Ectodermal cell (in vitro differentiated cells): ENCODE results near the gene SRSF11. TPM values are rescaled to one million over a fixed set of nuclear protein-coding genes. Genes with fewer than 3 reads are reported as not detected.
"Not testable (repeated sequence)": the region's sequence is repeated elsewhere in the genome, so short reads cannot be mapped to it uniquely, and the experiment has no call there.

Experiments used
- H3K27ac ChIP-seq: 2 replicates; pipeline ENCODE4 v1.7.0; 2013; ENCODE audit warnings: mild to moderate bottlenecking, low read depth, low read length; ENCODE audit not compliant: insufficient read depth, poor library complexity, severe bottlenecking
- H3K27me3 ChIP-seq: 2 replicates; pipeline ENCODE4 v1.7.0; 2013; ENCODE audit warnings: mild to moderate bottlenecking, low read length; ENCODE audit not compliant: insufficient read depth, control insufficient read depth, poor library complexity, severe bottlenecking
- H3K36me3 ChIP-seq: one replicate; pipeline ENCODE4 v1.7.0; 2013; ENCODE audit warnings: low read length; ENCODE audit not compliant: control insufficient read depth, insufficient read depth
- H3K4me1 ChIP-seq: one replicate; pipeline ENCODE4 v1.7.0; 2013; ENCODE audit warnings: low read length; ENCODE audit not compliant: control insufficient read depth, insufficient read depth
- H3K4me3 ChIP-seq: 2 replicates; pipeline ENCODE4 v1.7.0; 2013; ENCODE audit warnings: low read depth, low read length, control low read depth; ENCODE audit not compliant: insufficient read depth
- H3K9me3 ChIP-seq: 2 replicates; pipeline ENCODE4 v1.7.0; 2013; ENCODE audit warnings: mild to moderate bottlenecking, low read length, moderate library complexity; ENCODE audit not compliant: control insufficient read depth
- WGBS, 2 experiments: methylation state at CpG; one replicate each; pipeline ENCODE4 v1.1.7; 2013; ENCODE audit warnings: missing lambda C conversion rate in 2 of 2; 5-methylcytosine and 5-hydroxymethylcytosine counted together
- polyA plus RNA-seq, 4 experiments: library from polyadenylated mRNA; stranded (reverse); fragments of 50-300 nt; gene quantifications; one replicate each; pipeline ENCODE4 v1.2.3, GENCODE V29; 2013

The SRSF11 gene, protein sequence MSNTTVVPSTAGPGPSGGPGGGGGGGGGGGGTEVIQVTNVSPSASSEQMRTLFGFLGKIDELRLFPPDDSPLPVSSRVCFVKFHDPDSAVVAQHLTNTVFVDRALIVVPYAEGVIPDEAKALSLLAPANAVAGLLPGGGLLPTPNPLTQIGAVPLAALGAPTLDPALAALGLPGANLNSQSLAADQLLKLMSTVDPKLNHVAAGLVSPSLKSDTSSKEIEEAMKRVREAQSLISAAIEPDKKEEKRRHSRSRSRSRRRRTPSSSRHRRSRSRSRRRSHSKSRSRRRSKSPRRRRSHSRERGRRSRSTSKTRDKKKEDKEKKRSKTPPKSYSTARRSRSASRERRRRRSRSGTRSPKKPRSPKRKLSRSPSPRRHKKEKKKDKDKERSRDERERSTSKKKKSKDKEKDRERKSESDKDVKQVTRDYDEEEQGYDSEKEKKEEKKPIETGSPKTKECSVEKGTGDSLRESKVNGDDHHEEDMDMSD
- 275 TPM for polyA plus RNA-seq (2013, experiment 1 of 4)
- polyA plus RNA-seq (2013, experiment 2 of 4): 274 TPM
- 226 TPM for polyA plus RNA-seq (2013, experiment 3 of 4)
- 261 TPM for polyA plus RNA-seq (2013, experiment 4 of 4)

DNA sequence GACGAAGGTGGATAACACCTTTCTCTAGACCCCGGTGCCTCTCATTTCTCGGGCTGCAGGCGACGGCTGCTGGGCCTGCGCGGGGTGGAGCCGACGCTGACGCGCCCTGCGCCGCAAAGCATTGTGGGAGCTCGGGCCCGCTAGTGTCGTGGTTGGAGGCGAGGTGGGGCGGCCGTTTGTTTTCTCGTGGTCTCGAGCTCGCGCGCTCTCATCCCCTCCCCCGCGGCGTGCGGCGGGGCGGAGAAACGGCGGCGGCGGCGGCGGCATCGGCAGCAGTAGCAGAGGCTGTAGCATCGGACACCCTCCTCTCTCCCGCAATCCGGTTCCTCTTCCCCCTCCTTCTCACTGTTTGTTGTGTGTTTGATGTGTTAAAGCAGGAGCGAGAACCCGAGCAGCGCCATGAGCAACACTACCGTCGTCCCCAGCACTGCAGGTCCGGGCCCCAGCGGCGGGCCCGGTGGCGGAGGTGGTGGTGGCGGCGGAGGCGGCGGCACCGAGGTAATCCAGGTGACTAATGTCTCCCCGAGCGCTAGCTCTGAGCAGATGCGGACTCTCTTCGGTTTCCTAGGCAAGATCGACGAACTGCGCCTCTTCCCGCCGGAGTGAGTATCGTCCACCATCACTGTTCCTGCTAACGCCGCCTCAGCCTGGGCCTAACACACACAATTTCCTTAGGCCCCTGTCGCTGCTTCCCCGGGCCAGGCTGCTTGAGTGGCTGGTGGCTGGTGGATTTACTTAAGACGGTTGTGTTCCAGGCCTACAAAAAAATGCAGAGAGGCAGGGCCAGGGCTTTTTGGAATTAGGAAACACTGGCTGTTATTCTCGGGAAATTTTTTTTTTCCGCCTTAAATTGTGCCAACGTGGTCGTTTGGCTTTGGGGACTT, at the start of gene SRSF11:
SRSF11 (plus strand) TSS at position 143 of the 884 bp plus-strand sequence; CDS start at position 400, 257 bp downstream.
- peak within 1 kb of the TSS; percentile 80 for H3K4me3 ChIP-seq
- 0 to 1% methylated on average over 74 of the region's 74 CpGs for WGBS, 2 experiments
- H3K4me1 ChIP-seq: peaks cover 14% of the 10 kb centered on the region
- peak within 1 kb of the TSS; percentile 97 for H3K27ac ChIP-seq
- no peaks in the 10 kb centered on the region for H3K27me3 ChIP-seq
- H3K9me3 ChIP-seq: no peaks in the 10 kb centered on the region
- peaks cover 5% of the 10 kb centered on the region for H3K36me3 ChIP-seq

DNA sequence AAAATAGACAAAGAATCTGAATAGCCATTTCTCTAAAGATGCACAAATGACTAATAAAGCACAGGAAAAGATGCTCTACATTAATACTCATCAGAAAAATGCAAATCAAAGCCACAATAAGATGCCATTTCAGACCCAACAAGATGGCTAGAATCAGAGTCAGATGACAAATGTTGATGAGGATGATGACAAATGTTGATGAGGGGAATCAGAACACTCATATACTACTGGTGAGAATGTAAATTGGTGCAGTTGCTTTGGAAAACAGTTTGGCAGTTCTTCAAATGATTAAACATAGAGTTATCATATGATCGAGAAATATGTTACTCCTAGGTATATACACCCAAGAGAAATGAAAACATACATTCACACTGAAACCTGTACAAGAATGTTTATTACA, 49.7 kb upstream of the SRSF11 start:
- 100% methylated on average over 1 of the region's 1 CpG; no CpG with 5 or more reads in 1 of the 2 experiments for WGBS, 2 experiments
- H3K4me3 ChIP-seq: no peak overlapping the region
- no peak overlapping the region for H3K27ac ChIP-seq
- no peaks in the 10 kb centered on the region for H3K27me3 ChIP-seq
- H3K4me1 ChIP-seq: no peaks in the 10 kb centered on the region
- no peaks in the 10 kb centered on the region for H3K36me3 ChIP-seq
- H3K9me3 ChIP-seq: no peaks in the 10 kb centered on the region

DNA sequence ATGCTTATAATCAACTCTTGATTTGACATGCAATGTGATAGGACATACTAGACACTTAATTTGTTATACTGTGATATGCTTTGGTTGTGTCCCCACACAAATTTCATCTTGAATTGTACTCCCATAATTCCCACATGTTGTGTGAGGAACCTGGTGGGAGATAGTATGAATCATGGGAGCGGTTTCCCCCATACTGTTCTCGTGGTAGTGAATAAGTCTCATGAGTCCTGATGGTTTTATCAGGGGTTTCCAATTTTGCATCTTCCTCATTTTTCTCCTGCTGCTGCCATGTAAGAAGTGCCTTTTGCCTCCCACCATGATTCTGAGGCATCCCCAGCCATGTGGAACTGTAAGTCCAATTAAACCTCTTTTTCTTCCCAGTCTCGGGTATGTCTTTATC, 36.0 kb upstream of the SRSF11 start:
- not testable (repeated sequence) for H3K9me3 ChIP-seq, H3K4me1 ChIP-seq, H3K36me3 ChIP-seq, H3K4me3 ChIP-seq, H3K27ac ChIP-seq, H3K27me3 ChIP-seq
- 86 to 98% methylated on average over 3 of the region's 3 CpGs for WGBS, 2 experiments

DNA sequence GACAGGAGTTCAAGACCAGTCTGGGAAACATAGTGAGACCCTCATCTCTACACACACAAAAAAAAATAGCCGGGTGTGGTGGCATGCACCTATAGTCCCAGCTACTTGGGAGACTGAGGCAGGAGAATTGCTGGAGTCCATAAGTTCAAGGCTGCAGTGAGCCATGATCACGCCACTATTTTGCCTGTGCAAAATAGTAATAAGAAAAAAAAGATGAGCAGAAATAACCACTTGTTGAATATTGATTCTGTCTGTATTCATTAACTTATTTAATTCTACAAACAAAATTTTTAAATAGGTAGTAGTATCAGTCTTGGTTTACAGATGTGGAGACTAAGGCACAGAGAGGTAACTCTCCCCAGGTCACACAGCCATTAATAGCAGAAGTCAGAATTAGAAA, 32.7 kb upstream of the SRSF11 start:
- H3K9me3 ChIP-seq: no peaks in the 10 kb centered on the region
- no peak overlapping the region for H3K4me3 ChIP-seq
- WGBS, 2 experiments: 88 to 100% methylated on average over 2 of the region's 2 CpGs
- H3K36me3 ChIP-seq: no peaks in the 10 kb centered on the region
- H3K4me1 ChIP-seq: no peaks in the 10 kb centered on the region
- H3K27ac ChIP-seq: no peak overlapping the region
- no peaks in the 10 kb centered on the region for H3K27me3 ChIP-seq

DNA sequence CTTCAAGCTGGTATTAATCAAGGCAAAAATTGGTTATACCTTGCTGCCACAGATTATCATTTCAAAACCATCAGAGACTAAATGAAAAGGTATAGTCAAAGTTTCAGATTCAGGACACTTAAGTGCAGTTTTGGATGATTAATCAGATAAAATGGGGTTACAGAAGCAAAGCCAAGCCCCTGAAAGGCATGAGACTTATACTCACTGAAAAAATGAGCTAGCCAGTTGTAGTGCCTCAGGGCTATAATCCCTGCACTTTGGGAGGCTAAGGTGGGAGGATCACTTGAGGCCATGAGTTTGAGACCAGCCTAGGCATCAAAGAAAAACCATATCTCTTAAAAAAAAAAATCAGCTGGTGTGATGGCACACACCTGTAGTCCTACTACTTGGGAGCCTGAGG, 31.0 kb upstream of the SRSF11 start:
- no peaks in the 10 kb centered on the region for H3K4me1 ChIP-seq
- no peaks in the 10 kb centered on the region for H3K36me3 ChIP-seq
- H3K9me3 ChIP-seq: no peaks in the 10 kb centered on the region
- no peak overlapping the region for H3K27ac ChIP-seq
- H3K27me3 ChIP-seq: no peaks in the 10 kb centered on the region
- H3K4me3 ChIP-seq: no peak overlapping the region

DNA sequence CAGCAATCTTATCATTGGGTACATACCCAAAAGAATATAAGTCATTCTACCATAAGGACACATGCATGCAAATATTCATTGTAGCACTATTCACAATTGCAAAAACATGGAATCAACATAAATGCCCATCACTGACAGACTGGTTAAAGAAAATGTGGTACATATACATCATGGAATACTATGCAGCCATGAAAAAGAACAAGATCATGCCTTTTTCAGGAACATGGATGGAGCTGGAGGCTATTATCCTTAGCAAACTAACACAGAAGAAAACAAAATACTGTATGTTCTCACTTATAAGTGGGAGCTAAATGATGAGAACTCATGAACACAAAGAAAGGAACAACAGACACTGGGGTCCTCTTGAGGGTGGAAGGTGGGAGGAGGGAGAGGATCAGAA, 28.7 kb upstream of the SRSF11 start:
- not testable (repeated sequence) for H3K27ac ChIP-seq, H3K9me3 ChIP-seq, H3K36me3 ChIP-seq, H3K4me1 ChIP-seq, H3K4me3 ChIP-seq, H3K27me3 ChIP-seq

DNA sequence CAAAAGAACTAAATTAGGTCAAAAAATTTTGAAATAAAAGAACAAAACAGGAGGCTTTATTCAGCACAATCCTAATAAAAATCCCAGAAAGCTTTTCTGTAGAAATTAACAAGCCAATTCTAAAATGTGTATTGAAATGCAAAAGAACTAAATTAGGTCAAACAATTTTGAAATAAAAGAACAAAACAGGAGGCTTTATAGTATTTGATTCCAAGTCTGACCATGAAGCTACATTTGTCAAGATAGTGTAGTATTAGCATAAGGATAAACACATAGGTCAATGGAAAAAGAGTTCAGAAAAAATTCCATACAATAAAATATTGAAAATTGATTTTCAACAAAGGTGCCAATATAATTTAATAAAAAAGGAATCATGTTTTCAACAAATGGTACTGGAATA, 26.6 kb upstream of the SRSF11 start:
- H3K9me3 ChIP-seq: no peaks in the 10 kb centered on the region
- no peaks in the 10 kb centered on the region for H3K4me1 ChIP-seq
- H3K27ac ChIP-seq: no peak overlapping the region
- no peaks in the 10 kb centered on the region for H3K27me3 ChIP-seq
- no peak overlapping the region for H3K4me3 ChIP-seq
- no peaks in the 10 kb centered on the region for H3K36me3 ChIP-seq

DNA sequence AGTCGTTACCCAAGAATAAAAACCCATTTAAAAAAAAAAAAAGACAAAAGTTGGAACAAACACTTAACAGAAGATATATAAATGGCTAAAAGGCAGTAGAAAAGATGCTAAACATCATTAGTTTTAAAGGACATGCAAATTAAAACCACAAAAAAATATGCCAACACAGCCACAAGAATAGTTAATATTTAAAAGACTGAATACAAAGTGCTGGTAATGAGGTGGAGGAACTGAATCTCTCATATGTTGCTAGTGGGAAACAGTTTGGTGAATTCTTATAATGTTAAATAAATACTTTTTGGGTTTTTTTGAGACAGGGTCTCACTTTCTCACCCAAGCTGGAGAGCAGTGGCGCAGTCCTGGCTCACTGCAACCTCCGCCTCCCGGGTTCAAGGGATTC, 25.8 kb upstream of the SRSF11 start:
- no peaks in the 10 kb centered on the region for H3K9me3 ChIP-seq
- no peaks in the 10 kb centered on the region for H3K36me3 ChIP-seq
- no peak overlapping the region for H3K27ac ChIP-seq
- no peak overlapping the region for H3K4me3 ChIP-seq
- no peaks in the 10 kb centered on the region for H3K27me3 ChIP-seq
- WGBS, 2 experiments: 94 to 95% methylated on average over 3 of the region's 4 CpGs
- no peaks in the 10 kb centered on the region for H3K4me1 ChIP-seq

DNA sequence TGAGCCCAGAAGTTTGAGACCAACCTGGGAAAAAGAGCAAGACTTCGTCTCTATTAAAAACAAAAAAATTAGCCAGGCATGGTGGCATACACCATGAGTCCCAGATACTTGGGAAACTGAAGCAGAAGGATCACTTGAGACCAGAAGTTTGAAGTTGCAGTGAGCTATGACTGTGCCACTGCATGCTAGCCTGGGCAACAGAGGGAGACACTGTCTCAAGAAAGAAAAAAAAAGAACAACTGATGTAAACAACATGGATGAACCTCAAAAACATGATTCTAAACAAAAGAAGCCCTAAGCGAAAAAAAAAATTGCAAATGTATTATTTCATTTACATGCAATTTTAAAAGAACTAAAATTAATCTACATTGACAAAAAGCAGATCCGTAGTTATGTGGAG, 24.8 kb upstream of the SRSF11 start:
- WGBS, 2 experiments: 84 to 94% methylated on average over 2 of the region's 3 CpGs
- no peaks in the 10 kb centered on the region for H3K36me3 ChIP-seq
- H3K4me1 ChIP-seq: no peaks in the 10 kb centered on the region
- no peak overlapping the region for H3K4me3 ChIP-seq
- H3K27me3 ChIP-seq: no peaks in the 10 kb centered on the region
- no peak overlapping the region for H3K27ac ChIP-seq
- H3K9me3 ChIP-seq: no peaks in the 10 kb centered on the region

DNA sequence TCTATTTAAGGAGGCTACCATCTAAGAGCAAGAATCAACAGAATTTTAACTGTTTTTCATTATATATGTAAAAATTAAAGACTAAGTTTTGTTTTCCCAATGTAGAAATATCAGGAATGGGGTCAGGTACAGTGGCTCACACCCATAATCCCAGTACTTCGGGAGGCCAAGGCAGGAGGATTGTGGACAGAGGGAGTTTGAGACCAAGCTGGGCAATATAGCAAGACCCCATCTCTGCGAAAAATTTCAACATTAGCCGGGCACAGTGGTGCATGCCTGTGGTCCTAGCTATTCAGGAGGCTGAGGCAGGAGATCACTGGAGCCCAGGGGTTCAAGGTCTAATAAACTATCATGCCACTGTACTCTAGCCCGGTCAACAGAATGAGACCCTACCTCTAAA, 21.1 kb upstream of the SRSF11 start:
- WGBS, 2 experiments: 88 to 93% methylated on average over 3 of the region's 4 CpGs
- peaks cover 8% of the 10 kb centered on the region for H3K4me1 ChIP-seq
- no peak overlapping the region for H3K27ac ChIP-seq
- no peaks in the 10 kb centered on the region for H3K9me3 ChIP-seq
- no peaks in the 10 kb centered on the region for H3K27me3 ChIP-seq
- no peak overlapping the region for H3K4me3 ChIP-seq
- no peaks in the 10 kb centered on the region for H3K36me3 ChIP-seq
